HEK293 (cell line): ENCODE data around the gene CARD11.

Experiments
- CTCF ChIA-PET: fragments of 350-600 bp; formaldehyde crosslinking; extraction: SDS; loops from one replicate; lab custom pipeline; 2021; ENCODE audit warnings: antibody characterized with exemption; lab: Yijun Ruan, JAX
- POLR2A ChIA-PET: fragments of 300-600 bp; formaldehyde crosslinking; extraction: SDS; loops from one replicate; lab custom pipeline; 2020; ENCODE audit warnings: antibody characterized with exemption, inconsistent platforms; lab: Yijun Ruan, JAX
- H3K27ac ChIP-seq: fragments of 200-500 bp; sonication (Bioruptor generic); 2 replicates; pipeline ENCODE4 v1.5.1; 2014; ENCODE audit warnings: low read depth, low read length, control low read depth, inconsistent platforms; ENCODE audit errors: extremely low read depth
- H3K36me3 ChIP-seq, 2 experiments: fragments of 200-500 bp in 1 of 2; sonication (Bioruptor generic) in 1 of 2; 1 replicate in 1 of 2; 2 replicates in 1 of 2; pipeline ENCODE4 v1.5.1; 2014 to 2017; ENCODE audit warnings: inconsistent platforms in 2 of 2, low read length in 2 of 2; ENCODE audit not compliant: control insufficient read depth in 2 of 2, insufficient read depth in 1 of 2
- H3K4me1 ChIP-seq: fragments of 200-500 bp; sonication (Bioruptor generic); 2 replicates; pipeline ENCODE4 v1.5.1; 2014; ENCODE audit warnings: mild to moderate bottlenecking, low read length, inconsistent platforms; ENCODE audit not compliant: control insufficient read depth, insufficient read depth
- H3K4me3 ChIP-seq: 2 replicates; pipeline ENCODE4 v1.5.1; 2011; ENCODE audit warnings: low read depth, mild to moderate bottlenecking, control low read depth, low read length, moderate library complexity
- H3K9me3 ChIP-seq: fragments of 200-500 bp; sonication (Bioruptor generic); 2 replicates; pipeline ENCODE4 v1.5.1; 2014; ENCODE audit warnings: low read depth, low read length, inconsistent platforms; ENCODE audit not compliant: control insufficient read depth, insufficient read depth
- EGR2 ChIP-seq: fragments of 450-650 bp; formaldehyde crosslinking; IDR thresholded peaks from 2 replicates; pipeline ENCODE4 v1.5.1; 2016; ENCODE audit warnings: low read depth, missing biosample characterization, missing genetic modification characterization
- ELK4 ChIP-seq: IDR thresholded peaks from 2 replicates; pipeline ENCODE4 v1.6.1; 2011; ENCODE audit warnings: mild to moderate bottlenecking, low read depth, low read length, borderline replicate concordance
- GLIS1 ChIP-seq: fragments of 450-650 bp; formaldehyde crosslinking; IDR thresholded peaks from 2 replicates; pipeline ENCODE4 v1.5.1; 2016; ENCODE audit warnings: missing biosample characterization, missing genetic modification characterization
- HOXC10 ChIP-seq: sonication (generic); formaldehyde crosslinking; IDR thresholded peaks from 2 replicates; pipeline ENCODE4 v1.8.1; 2023; ENCODE audit warnings: mild to moderate bottlenecking, missing genetic modification reagents
- ZFHX2 ChIP-seq: fragments of 450-650 bp; formaldehyde crosslinking; conservative IDR thresholded peaks from 2 replicates; pipeline ENCODE4 v1.5.1; 2016; ENCODE audit warnings: missing biosample characterization, missing genetic modification characterization
- ZFP41 ChIP-seq: fragments of 450-650 bp; formaldehyde crosslinking; IDR thresholded peaks from 2 replicates; pipeline ENCODE4 v1.5.1; 2016; ENCODE audit warnings: missing biosample characterization, missing genetic modification characterization, borderline replicate concordance
- ZNF132 ChIP-seq: fragments of 450-650 bp; formaldehyde crosslinking; IDR thresholded peaks from 2 replicates; pipeline ENCODE4 v1.5.1; 2017; ENCODE audit warnings: missing biosample characterization, missing genetic modification characterization, borderline replicate concordance
- ZNF140 ChIP-seq: fragments of 450-650 bp; formaldehyde crosslinking; IDR thresholded peaks from 2 replicates; pipeline ENCODE4 v1.5.1; 2016; ENCODE audit warnings: missing biosample characterization, missing genetic modification characterization
- ZNF16 ChIP-seq: fragments of 450-650 bp; formaldehyde crosslinking; IDR thresholded peaks from 2 replicates; pipeline ENCODE4 v1.5.1; 2016; ENCODE audit warnings: low read depth, missing biosample characterization, missing genetic modification characterization
- ZNF311 ChIP-seq: fragments of 450-650 bp; formaldehyde crosslinking; IDR thresholded peaks from 2 replicates; pipeline ENCODE4 v1.5.1; 2017; ENCODE audit warnings: missing biosample characterization, missing genetic modification characterization, borderline replicate concordance
- ZNF521 ChIP-seq: fragments of 450-650 bp; formaldehyde crosslinking; IDR thresholded peaks from 2 replicates; pipeline ENCODE4 v1.5.1; 2017; ENCODE audit warnings: missing biosample characterization, mild to moderate bottlenecking, missing genetic modification characterization
- ZNF561 ChIP-seq: fragments of 450-650 bp; IDR thresholded peaks from 2 replicates; pipeline ENCODE4 v1.5.1; 2018; ENCODE audit warnings: missing biosample characterization, missing genetic modification characterization, borderline replicate concordance
- ZNF621 ChIP-seq: fragments of 450-650 bp; formaldehyde crosslinking; IDR thresholded peaks from 2 replicates; pipeline ENCODE4 v1.5.1; 2017; ENCODE audit warnings: missing biosample characterization, missing genetic modification characterization
- ZNF624 ChIP-seq: fragments of 450-650 bp; formaldehyde crosslinking; IDR thresholded peaks from 2 replicates; pipeline ENCODE4 v1.5.1; 2017; ENCODE audit warnings: missing biosample characterization, missing genetic modification characterization
- ZNF639 ChIP-seq: fragments of 450-650 bp; formaldehyde crosslinking; IDR thresholded peaks from 2 replicates; pipeline ENCODE4 v1.5.1; 2016; ENCODE audit warnings: missing biosample characterization, missing genetic modification characterization
- ZNF654 ChIP-seq: fragments of 450-650 bp; formaldehyde crosslinking; IDR thresholded peaks from 2 replicates; pipeline ENCODE4 v1.5.1; 2016; ENCODE audit warnings: low read depth, missing biosample characterization, missing genetic modification characterization
- ZNF776 ChIP-seq: fragments of 450-650 bp; formaldehyde crosslinking; IDR thresholded peaks from 2 replicates; pipeline ENCODE4 v1.5.0; 2017; ENCODE audit warnings: missing biosample characterization, missing genetic modification characterization, borderline replicate concordance
- TF ChIP-seq, protein P1 (sequence below): fragments of 450-650 bp; formaldehyde crosslinking; IDR thresholded peaks from 2 replicates; pipeline ENCODE4 v1.5.1; 2016; ENCODE audit warnings: missing biosample characterization, missing genetic modification characterization
- TF ChIP-seq, protein P2 (sequence below): fragments of 450-650 bp; formaldehyde crosslinking; IDR thresholded peaks from 2 replicates; pipeline ENCODE4 v1.5.1; 2016; ENCODE audit warnings: missing biosample characterization, missing genetic modification characterization

Gene CARD11

GRCh38 chr7:2926120-2926895, 117.4 kb downstream of the CARD11 start:
- no peaks in the 10 kb centered on the region for H3K9me3 ChIP-seq
- no peak for TF ChIP-seq ZNF654 (tag by site-specific recombination)
- TF ChIP-seq ELK4 = no peak
- no peak for TF ChIP-seq ZNF132 (tag by site-specific recombination)
- TF ChIP-seq ZNF621 (tag by site-specific recombination) = no peak
- TF ChIP-seq, protein P1, sequence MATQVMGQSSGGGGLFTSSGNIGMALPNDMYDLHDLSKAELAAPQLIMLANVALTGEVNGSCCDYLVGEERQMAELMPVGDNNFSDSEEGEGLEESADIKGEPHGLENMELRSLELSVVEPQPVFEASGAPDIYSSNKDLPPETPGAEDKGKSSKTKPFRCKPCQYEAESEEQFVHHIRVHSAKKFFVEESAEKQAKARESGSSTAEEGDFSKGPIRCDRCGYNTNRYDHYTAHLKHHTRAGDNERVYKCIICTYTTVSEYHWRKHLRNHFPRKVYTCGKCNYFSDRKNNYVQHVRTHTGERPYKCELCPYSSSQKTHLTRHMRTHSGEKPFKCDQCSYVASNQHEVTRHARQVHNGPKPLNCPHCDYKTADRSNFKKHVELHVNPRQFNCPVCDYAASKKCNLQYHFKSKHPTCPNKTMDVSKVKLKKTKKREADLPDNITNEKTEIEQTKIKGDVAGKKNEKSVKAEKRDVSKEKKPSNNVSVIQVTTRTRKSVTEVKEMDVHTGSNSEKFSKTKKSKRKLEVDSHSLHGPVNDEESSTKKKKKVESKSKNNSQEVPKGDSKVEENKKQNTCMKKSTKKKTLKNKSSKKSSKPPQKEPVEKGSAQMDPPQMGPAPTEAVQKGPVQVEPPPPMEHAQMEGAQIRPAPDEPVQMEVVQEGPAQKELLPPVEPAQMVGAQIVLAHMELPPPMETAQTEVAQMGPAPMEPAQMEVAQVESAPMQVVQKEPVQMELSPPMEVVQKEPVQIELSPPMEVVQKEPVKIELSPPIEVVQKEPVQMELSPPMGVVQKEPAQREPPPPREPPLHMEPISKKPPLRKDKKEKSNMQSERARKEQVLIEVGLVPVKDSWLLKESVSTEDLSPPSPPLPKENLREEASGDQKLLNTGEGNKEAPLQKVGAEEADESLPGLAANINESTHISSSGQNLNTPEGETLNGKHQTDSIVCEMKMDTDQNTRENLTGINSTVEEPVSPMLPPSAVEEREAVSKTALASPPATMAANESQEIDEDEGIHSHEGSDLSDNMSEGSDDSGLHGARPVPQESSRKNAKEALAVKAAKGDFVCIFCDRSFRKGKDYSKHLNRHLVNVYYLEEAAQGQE (tag by site-specific recombination) = no peak
- no peak for TF ChIP-seq ZNF639 (tag by site-specific recombination)
- TF ChIP-seq ZNF521 = no peak
- no peak for TF ChIP-seq ZNF561 (tag by site-specific recombination)
- TF ChIP-seq HOXC10 = no peak
- TF ChIP-seq, protein P2, sequence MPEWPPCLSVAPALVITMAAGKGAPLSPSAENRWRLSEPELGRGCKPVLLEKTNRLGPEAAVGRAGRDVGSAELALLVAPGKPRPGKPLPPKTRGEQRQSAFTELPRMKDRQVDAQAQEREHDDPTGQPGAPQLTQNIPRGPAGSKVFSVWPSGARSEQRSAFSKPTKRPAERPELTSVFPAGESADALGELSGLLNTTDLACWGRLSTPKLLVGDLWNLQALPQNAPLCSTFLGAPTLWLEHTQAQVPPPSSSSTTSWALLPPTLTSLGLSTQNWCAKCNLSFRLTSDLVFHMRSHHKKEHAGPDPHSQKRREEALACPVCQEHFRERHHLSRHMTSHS (tag by site-specific recombination) = no peak
- TF ChIP-seq ZNF776 (tag by site-specific recombination) = no peak
- TF ChIP-seq EGR2 (tag by site-specific recombination) = no peak
- no peak for TF ChIP-seq ZFP41 (tag by site-specific recombination)
- no peak for TF ChIP-seq ZNF140 (tag by site-specific recombination)
- TF ChIP-seq ZNF16 = no peak
- TF ChIP-seq ZNF624 = no peak
- TF ChIP-seq GLIS1 (tag by site-specific recombination) = no peak
- no peak for TF ChIP-seq ZFHX2 (tag by site-specific recombination)
- no peak for TF ChIP-seq ZNF311 (tag by site-specific recombination)
- TF ChIP-seq, all 188 proteins: peak for 0
- Histone ChIP-seq H3K4me1 (no peaks in the 10 kb centered on the region), H3K27ac (no peak overlapping the region), H3K36me3 (no peaks in the 10 kb centered on the region), H3K4me3 (no peak overlapping the region)
- ChIA-PET CTCF (interaction anchor here (0.6 to 1.7 kb wide), 3 partner anchors 22 to 44 kb away, joined by 3 to 4 read pairs (median 3); no protein-coding TSS in a partner anchor), POLR2A (interaction anchor here (0.7 kb wide), 1 partner anchor 416 kb away, joined by 4 read pairs; no protein-coding TSS in a partner anchor)
